ENCODE results near the gene DNASE2.

Gene DNASE2

GRCh38 chr19:12843328-12843727 lies 37.9 kb downstream of the DNASE2 start:
- Histone ChIP-seq H3K79me1 (ENCODE audit: low read length) (no peaks in the 10 kb centered on the region), H4K91ac (ENCODE audit: low read depth, low read length) (no peak overlapping the region), H3K4me2 (ENCODE audit: low read length) (no peak overlapping the region), H3K9ac (ENCODE audit: low read length) (no peak overlapping the region), H3K9me3 (ENCODE audit: insufficient read depth, low read depth, low read length) (peaks cover 8% of the 10 kb centered on the region), H3K79me2 (ENCODE audit: control insufficient read depth, insufficient read depth, low read length, poor library complexity) (no peaks in the 10 kb centered on the region), H2BK12ac (ENCODE audit: low read length) (no peak overlapping the region), H2AK5ac (ENCODE audit: low read length) (no peak overlapping the region), H4K12ac (ENCODE audit: low read depth, low read length) (no peak overlapping the region), H2AFZ (ENCODE audit: insufficient read depth, low read length, poor library complexity) (no peak overlapping the region), H3K23ac (ENCODE audit: low read length) (no peak overlapping the region), H3K14ac (ENCODE audit: low read length) (no peak overlapping the region), H2BK120ac (ENCODE audit: insufficient read depth, low read length, poor library complexity) (no peak overlapping the region), H3K27me3 (ENCODE audit: insufficient read depth, low read length) (peaks cover 12% of the 10 kb centered on the region), H2BK5ac (ENCODE audit: low read depth, low read length, poor library complexity) (no peak overlapping the region), H3K27ac (ENCODE audit: low read depth, low read length) (no peak overlapping the region), H3K4me1 (ENCODE audit: control insufficient read depth in 1 of 2, insufficient read depth in 2 of 2, low read length in 2 of 2) (peaks cover 3 to 10% of the 10 kb centered on the region in 2 experiments), H4K8ac (ENCODE audit: low read depth, low read length) (no peak overlapping the region), H3K4ac (ENCODE audit: low read depth, low read length) (no peak overlapping the region), H3K18ac (ENCODE audit: low read length) (no peak overlapping the region), H3K4me3 (ENCODE audit: low read depth, low read length) (no peak overlapping the region), H3K36me3 (ENCODE audit: control insufficient read depth in 1 of 2, insufficient read depth in 2 of 2, low read length in 2 of 2) (no peaks in the 10 kb centered on the region)
- DNase-seq, result no peak
- WGBS (ENCODE audit: extremely low coverage, insufficient coverage, insufficient read length), result no CpG with 5 or more reads among the region's 11 CpGs

GRCh38 chr19:12842511-12842910 lies 38.7 kb downstream of the DNASE2 start:
- Histone ChIP-seq H2BK12ac (ENCODE audit: low read length) (no peak overlapping the region), H4K91ac (ENCODE audit: low read depth, low read length) (no peak overlapping the region), H4K8ac (ENCODE audit: low read depth, low read length) (no peak overlapping the region), H2BK120ac (ENCODE audit: insufficient read depth, low read length, poor library complexity) (no peak overlapping the region), H3K23ac (ENCODE audit: low read length) (peak overlapping the region; percentile 54), H2BK5ac (ENCODE audit: low read depth, low read length, poor library complexity) (no peak overlapping the region), H3K4me2 (ENCODE audit: low read length) (no peak overlapping the region), H3K79me1 (ENCODE audit: low read length) (no peaks in the 10 kb centered on the region), H4K12ac (ENCODE audit: low read depth, low read length) (no peak overlapping the region), H3K14ac (ENCODE audit: low read length) (no peak overlapping the region), H3K9ac (ENCODE audit: low read length) (no peak overlapping the region), H3K4me3 (ENCODE audit: low read depth, low read length) (no peak overlapping the region), H3K9me3 (ENCODE audit: insufficient read depth, low read depth, low read length) (peaks cover 4% of the 10 kb centered on the region), H3K27ac (ENCODE audit: low read depth, low read length) (no peak overlapping the region), H3K36me3 (ENCODE audit: control insufficient read depth in 1 of 2, insufficient read depth in 2 of 2, low read length in 2 of 2) (no peaks in the 10 kb centered on the region), H3K4ac (ENCODE audit: low read depth, low read length) (no peak overlapping the region), H3K4me1 (ENCODE audit: control insufficient read depth in 1 of 2, insufficient read depth in 2 of 2, low read length in 2 of 2) (peaks cover 3 to 9% of the 10 kb centered on the region in 2 experiments), H2AFZ (ENCODE audit: insufficient read depth, low read length, poor library complexity) (no peak overlapping the region), H2AK5ac (ENCODE audit: low read length) (no peak overlapping the region), H3K27me3 (ENCODE audit: insufficient read depth, low read length) (peaks cover 12% of the 10 kb centered on the region), H3K79me2 (ENCODE audit: control insufficient read depth, insufficient read depth, low read length, poor library complexity) (no peaks in the 10 kb centered on the region), H3K18ac (ENCODE audit: low read length) (no peak overlapping the region)
- no peak for DNase-seq
- WGBS (ENCODE audit: extremely low coverage, insufficient coverage, insufficient read length), result no CpG with 5 or more reads among the region's 18 CpGs

- Histone ChIP-seq H3K4me3 (ENCODE audit: low read depth, low read length) (peak overlapping the region; percentile 18), H4K12ac (ENCODE audit: low read depth, low read length) (no peak overlapping the region), H3K79me2 (ENCODE audit: control insufficient read depth, insufficient read depth, low read length, poor library complexity) (no peaks in the 10 kb centered on the region), H3K4ac (ENCODE audit: low read depth, low read length) (no peak overlapping the region), H3K9ac (ENCODE audit: low read length) (no peak overlapping the region), H4K8ac (ENCODE audit: low read depth, low read length) (no peak overlapping the region), H3K79me1 (ENCODE audit: low read length) (no peaks in the 10 kb centered on the region), H2BK5ac (ENCODE audit: low read depth, low read length, poor library complexity) (no peak overlapping the region), H2AFZ (ENCODE audit: insufficient read depth, low read length, poor library complexity) (peak overlapping the region; percentile 32), H3K23ac (ENCODE audit: low read length) (no peak overlapping the region), H3K14ac (ENCODE audit: low read length) (no peak overlapping the region), H3K9me3 (ENCODE audit: insufficient read depth, low read depth, low read length) (peaks cover 4% of the 10 kb centered on the region), H3K27me3 (ENCODE audit: insufficient read depth, low read length) (peaks cover 12% of the 10 kb centered on the region), H4K91ac (ENCODE audit: low read depth, low read length) (no peak overlapping the region), H3K36me3 (ENCODE audit: control insufficient read depth in 1 of 2, insufficient read depth in 2 of 2, low read length in 2 of 2) (no peaks in the 10 kb centered on the region), H3K27ac (ENCODE audit: low read depth, low read length) (no peak overlapping the region), H3K18ac (ENCODE audit: low read length) (no peak overlapping the region), H3K4me2 (ENCODE audit: low read length) (peak overlapping the region; percentile 72), H2AK5ac (ENCODE audit: low read length) (no peak overlapping the region), H2BK120ac (ENCODE audit: insufficient read depth, low read length, poor library complexity) (no peak overlapping the region), H2BK12ac (ENCODE audit: low read length) (no peak overlapping the region), H3K4me1 (ENCODE audit: control insufficient read depth in 1 of 2, insufficient read depth in 2 of 2, low read length in 2 of 2) (peaks cover 3 to 12% of the 10 kb centered on the region in 2 experiments)
- WGBS (ENCODE audit: extremely low coverage, insufficient coverage, insufficient read length), result no CpG with 5 or more reads among the region's 29 CpGs
- DNase-seq, result peak in 1 of 2 donors; percentile 27
These were observed 40.2 kb downstream of the DNASE2 start for GRCh38 chr19:12841094-12841493.

- Histone ChIP-seq H3K18ac (ENCODE audit: low read length) (no peak overlapping the region), H3K27me3 (ENCODE audit: insufficient read depth, low read length) (peaks cover 13% of the 10 kb centered on the region), H2BK5ac (ENCODE audit: low read depth, low read length, poor library complexity) (no peak overlapping the region), H3K23ac (ENCODE audit: low read length) (no peak overlapping the region), H2AFZ (ENCODE audit: insufficient read depth, low read length, poor library complexity) (peak overlapping the region; percentile 32), H4K91ac (ENCODE audit: low read depth, low read length) (no peak overlapping the region), H3K4ac (ENCODE audit: low read depth, low read length) (no peak overlapping the region), H3K79me1 (ENCODE audit: low read length) (no peaks in the 10 kb centered on the region), H2BK12ac (ENCODE audit: low read length) (no peak overlapping the region), H3K4me3 (ENCODE audit: low read depth, low read length) (peak overlapping the region; percentile 18), H3K27ac (ENCODE audit: low read depth, low read length) (no peak overlapping the region), H3K36me3 (ENCODE audit: control insufficient read depth in 1 of 2, insufficient read depth in 2 of 2, low read length in 2 of 2) (no peaks in the 10 kb centered on the region), H3K4me2 (ENCODE audit: low read length) (peak overlapping the region; percentile 72), H3K14ac (ENCODE audit: low read length) (no peak overlapping the region), H3K9ac (ENCODE audit: low read length) (no peak overlapping the region), H3K4me1 (ENCODE audit: control insufficient read depth in 1 of 2, insufficient read depth in 2 of 2, low read length in 2 of 2) (peaks cover 3 to 12% of the 10 kb centered on the region in 2 experiments), H4K8ac (ENCODE audit: low read depth, low read length) (no peak overlapping the region), H3K9me3 (ENCODE audit: insufficient read depth, low read depth, low read length) (peaks cover 4% of the 10 kb centered on the region), H4K12ac (ENCODE audit: low read depth, low read length) (no peak overlapping the region), H2AK5ac (ENCODE audit: low read length) (no peak overlapping the region), H2BK120ac (ENCODE audit: insufficient read depth, low read length, poor library complexity) (no peak overlapping the region), H3K79me2 (ENCODE audit: control insufficient read depth, insufficient read depth, low read length, poor library complexity) (no peaks in the 10 kb centered on the region)
- no CpG with 5 or more reads among the region's 43 CpGs for WGBS (ENCODE audit: extremely low coverage, insufficient coverage, insufficient read length)
- peak; percentile 63 to 66 for DNase-seq
These were observed 40.9 kb downstream of the DNASE2 start for GRCh38 chr19:12840091-12841079.
